Panc1 (cell line): ENCODE measurements around the gene IFT122. TPM values are rescaled to one million over a fixed set of nuclear protein-coding genes. Genes with fewer than 3 reads are reported as not detected.

ENCODE experiments used
- ATAC-seq: fragments of 200-7000 bp; cut with Tn5 transposase; 2 replicates; pipeline ENCODE4 v1.9.1; 2020; ENCODE audit warnings: mild to moderate bottlenecking, moderate library complexity
- BruUV-seq: library from RNA; stranded (reverse); fragments of 400-500 nt; replicated peaks from 2 replicates; lab custom pipeline; 2021; lab: Mats Ljungman, UMichigan
- CTCF ChIA-PET: fragments of 300-600 bp; sonication (Branson Sonifier 250); formaldehyde crosslinking; loops from one replicate; lab custom pipeline; 2022; ENCODE audit warnings: antibody characterized with exemption; lab: Charles Lee
- POLR2A ChIA-PET: fragments of 300-600 bp; sonication (Branson Sonifier 250); formaldehyde crosslinking; loops from one replicate; lab custom pipeline; 2022; ENCODE audit warnings: antibody characterized with exemption; lab: Charles Lee
- DNase-seq: peaks from one replicate; pipeline ENCODE4 v3.0.0-alpha.2; 2010; ENCODE audit warnings: low read depth, low spot score
- H3K27ac ChIP-seq: 2 replicates; pipeline ENCODE4 v1.5.1; 2011; ENCODE audit warnings: mild to moderate bottlenecking, low read length, inconsistent platforms
- H3K27me3 ChIP-seq: fragments of 200-500 bp; sonication (Bioruptor generic); 2 replicates; pipeline ENCODE4 v1.6.0; 2014; ENCODE audit warnings: low read length, inconsistent platforms; ENCODE audit not compliant: control insufficient read depth, insufficient read depth
- H3K36me3 ChIP-seq: fragments of 200-500 bp; sonication (Bioruptor generic); 2 replicates; pipeline ENCODE4 v1.5.1; 2014; ENCODE audit warnings: inconsistent platforms, mild to moderate bottlenecking, low read length, moderate library complexity; ENCODE audit not compliant: control insufficient read depth, insufficient read depth
- H3K4me1 ChIP-seq: 2 replicates; pipeline ENCODE4 v1.5.1; 2011; ENCODE audit warnings: inconsistent platforms, mild to moderate bottlenecking, low read length, moderate library complexity; ENCODE audit not compliant: control insufficient read depth, insufficient read depth
- H3K4me3 ChIP-seq, 2 experiments: 2 replicates each; pipeline ENCODE4 v1.5.1; 2011 to 2012; ENCODE audit warnings: low read depth in 2 of 2, low read length in 2 of 2, mild to moderate bottlenecking in 2 of 2, inconsistent platforms in 1 of 2, moderate library complexity in 1 of 2
- H3K9me3 ChIP-seq: fragments of 200-500 bp; sonication (Bioruptor generic); 2 replicates; pipeline ENCODE4 v1.5.1; 2014; ENCODE audit warnings: low read depth, mild to moderate bottlenecking, inconsistent platforms, low read length, moderate library complexity; ENCODE audit not compliant: control insufficient read depth, insufficient read depth
- POLR2AphosphoS5 ChIP-seq: IDR thresholded peaks from 2 replicates; pipeline ENCODE4 v1.6.1; 2012; ENCODE audit warnings: mild to moderate bottlenecking, low read depth, low read length, moderate library complexity
- SIN3A ChIP-seq: IDR thresholded peaks from 2 replicates; pipeline ENCODE4 v1.6.1; 2012; ENCODE audit warnings: low read depth, mild to moderate bottlenecking, low read length, moderate library complexity, borderline replicate concordance; ENCODE audit not compliant: insufficient read depth
- TCF7L2 ChIP-seq: IDR thresholded peaks from 2 replicates; pipeline ENCODE4 v1.6.1; 2011; ENCODE audit warnings: mild to moderate bottlenecking, low read depth, low read length, inconsistent platforms
- in situ Hi-C: cut with HindIII; loops from 2 replicates; pipeline ENCODE4 v1.10.0; 2016; ENCODE audit warnings: low sequenced_read_pairs, low pct_unique_long_range_greater_than_20kb
- intact Hi-C: fragments of 100-400 bp; cut with micrococcal nuclease; formaldehyde crosslinking; loops from one replicate; pipeline ENCODE4 v1.10.0; 2022; ENCODE audit not compliant: unreplicated experiment
- total RNA-seq: library from RNA; stranded (reverse); gene quantifications from one replicate; pipeline ENCODE4 v1.2.1, GENCODE V29; 2021; ENCODE audit not compliant: unreplicated experiment
- TF ChIP-seq, protein P1 (sequence below): fragments of 450-650 bp; IDR thresholded peaks from 2 replicates; pipeline ENCODE4 v1.5.1; 2017; ENCODE audit warnings: mild to moderate bottlenecking
- TF ChIP-seq, protein P2 (sequence below), 2 experiments: IDR thresholded peaks; 2 replicates each; pipeline ENCODE4 v1.6.1; 2011 to 2012; ENCODE audit warnings: low read depth in 2 of 2, control low read depth in 1 of 2, low read length in 1 of 2, mild to moderate bottlenecking in 1 of 2, moderate library complexity in 1 of 2; ENCODE audit not compliant: insufficient read depth in 1 of 2

IFT122 gene
- total RNA-seq, 1 experiment from 2014 or later: 52.4 TPM

DNA sequence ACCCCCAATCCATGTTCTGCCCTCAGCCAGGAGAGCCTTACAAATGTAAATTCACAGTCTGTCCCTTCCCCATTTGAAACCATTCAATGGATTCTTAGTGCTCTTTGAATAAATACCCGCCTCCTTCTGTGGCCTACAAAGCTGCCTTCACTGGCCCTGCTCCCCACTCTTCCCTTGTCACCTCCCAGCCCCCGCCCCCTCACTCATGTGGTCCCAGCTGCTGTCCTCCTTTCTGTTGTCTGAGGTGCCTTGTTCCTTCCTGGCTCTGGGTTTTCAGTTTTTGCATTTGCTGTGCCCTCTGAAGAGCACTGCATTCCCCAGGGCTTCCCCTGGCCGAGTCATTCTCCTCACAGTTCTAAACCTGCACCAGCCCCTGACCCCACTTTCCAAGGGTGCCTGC is 14.8 kb upstream of the IFT122 start:
- BruUV-seq: no TSS peak
- in situ Hi-C loops (no loop called here), intact Hi-C loops (no loop called here)
- Histone ChIP-seq H3K27me3 (no peaks in the 10 kb centered on the region), H3K4me3 (no peak overlapping the region), H3K9me3 (no peaks in the 10 kb centered on the region), H3K36me3 (no peaks in the 10 kb centered on the region), H3K27ac (no peak overlapping the region), H3K4me1 (peaks cover 11% of the 10 kb centered on the region)
- DNase-seq (no peak), ATAC-seq (no peak)
- TF ChIP-seq, protein P1, sequence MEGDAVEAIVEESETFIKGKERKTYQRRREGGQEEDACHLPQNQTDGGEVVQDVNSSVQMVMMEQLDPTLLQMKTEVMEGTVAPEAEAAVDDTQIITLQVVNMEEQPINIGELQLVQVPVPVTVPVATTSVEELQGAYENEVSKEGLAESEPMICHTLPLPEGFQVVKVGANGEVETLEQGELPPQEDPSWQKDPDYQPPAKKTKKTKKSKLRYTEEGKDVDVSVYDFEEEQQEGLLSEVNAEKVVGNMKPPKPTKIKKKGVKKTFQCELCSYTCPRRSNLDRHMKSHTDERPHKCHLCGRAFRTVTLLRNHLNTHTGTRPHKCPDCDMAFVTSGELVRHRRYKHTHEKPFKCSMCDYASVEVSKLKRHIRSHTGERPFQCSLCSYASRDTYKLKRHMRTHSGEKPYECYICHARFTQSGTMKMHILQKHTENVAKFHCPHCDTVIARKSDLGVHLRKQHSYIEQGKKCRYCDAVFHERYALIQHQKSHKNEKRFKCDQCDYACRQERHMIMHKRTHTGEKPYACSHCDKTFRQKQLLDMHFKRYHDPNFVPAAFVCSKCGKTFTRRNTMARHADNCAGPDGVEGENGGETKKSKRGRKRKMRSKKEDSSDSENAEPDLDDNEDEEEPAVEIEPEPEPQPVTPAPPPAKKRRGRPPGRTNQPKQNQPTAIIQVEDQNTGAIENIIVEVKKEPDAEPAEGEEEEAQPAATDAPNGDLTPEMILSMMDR: no peak
- TF ChIP-seq SIN3A (no peak), TCF7L2 (no peak), POLR2AphosphoS5 (no peak)
- TF ChIP-seq, protein P2, sequence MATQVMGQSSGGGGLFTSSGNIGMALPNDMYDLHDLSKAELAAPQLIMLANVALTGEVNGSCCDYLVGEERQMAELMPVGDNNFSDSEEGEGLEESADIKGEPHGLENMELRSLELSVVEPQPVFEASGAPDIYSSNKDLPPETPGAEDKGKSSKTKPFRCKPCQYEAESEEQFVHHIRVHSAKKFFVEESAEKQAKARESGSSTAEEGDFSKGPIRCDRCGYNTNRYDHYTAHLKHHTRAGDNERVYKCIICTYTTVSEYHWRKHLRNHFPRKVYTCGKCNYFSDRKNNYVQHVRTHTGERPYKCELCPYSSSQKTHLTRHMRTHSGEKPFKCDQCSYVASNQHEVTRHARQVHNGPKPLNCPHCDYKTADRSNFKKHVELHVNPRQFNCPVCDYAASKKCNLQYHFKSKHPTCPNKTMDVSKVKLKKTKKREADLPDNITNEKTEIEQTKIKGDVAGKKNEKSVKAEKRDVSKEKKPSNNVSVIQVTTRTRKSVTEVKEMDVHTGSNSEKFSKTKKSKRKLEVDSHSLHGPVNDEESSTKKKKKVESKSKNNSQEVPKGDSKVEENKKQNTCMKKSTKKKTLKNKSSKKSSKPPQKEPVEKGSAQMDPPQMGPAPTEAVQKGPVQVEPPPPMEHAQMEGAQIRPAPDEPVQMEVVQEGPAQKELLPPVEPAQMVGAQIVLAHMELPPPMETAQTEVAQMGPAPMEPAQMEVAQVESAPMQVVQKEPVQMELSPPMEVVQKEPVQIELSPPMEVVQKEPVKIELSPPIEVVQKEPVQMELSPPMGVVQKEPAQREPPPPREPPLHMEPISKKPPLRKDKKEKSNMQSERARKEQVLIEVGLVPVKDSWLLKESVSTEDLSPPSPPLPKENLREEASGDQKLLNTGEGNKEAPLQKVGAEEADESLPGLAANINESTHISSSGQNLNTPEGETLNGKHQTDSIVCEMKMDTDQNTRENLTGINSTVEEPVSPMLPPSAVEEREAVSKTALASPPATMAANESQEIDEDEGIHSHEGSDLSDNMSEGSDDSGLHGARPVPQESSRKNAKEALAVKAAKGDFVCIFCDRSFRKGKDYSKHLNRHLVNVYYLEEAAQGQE (IDR thresholded peaks at IDR 0.05; ENCODE audit: insufficient read depth in 1 of 2, low read depth in 2 of 2, low read length in 1 of 2): no peak
- ChIA-PET CTCF (no interaction called here), POLR2A (no interaction called here)

DNA sequence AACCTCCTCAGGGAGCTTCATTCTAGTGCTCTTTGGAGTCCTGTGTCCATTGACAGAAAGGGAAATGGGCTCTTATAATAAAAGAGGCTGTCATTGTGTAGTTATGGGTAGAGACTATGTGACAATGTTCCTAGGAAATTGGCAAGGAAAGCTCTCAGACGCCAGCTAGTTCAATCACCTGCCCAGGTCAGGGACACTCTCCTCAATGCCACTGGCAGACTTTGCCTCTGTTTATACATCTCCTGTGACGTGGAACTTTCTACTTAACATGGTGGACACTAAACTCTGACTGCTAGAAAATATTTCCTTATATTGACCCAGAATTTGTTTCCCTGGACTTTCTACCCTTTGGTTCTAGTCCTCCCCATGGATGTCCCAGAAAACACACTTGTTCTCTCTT is 14.4 kb upstream of the IFT122 start:
- Histone ChIP-seq H3K4me1 (peaks cover 11% of the 10 kb centered on the region), H3K36me3 (no peaks in the 10 kb centered on the region), H3K27ac (no peak overlapping the region), H3K9me3 (no peaks in the 10 kb centered on the region), H3K4me3 (no peak overlapping the region), H3K27me3 (no peaks in the 10 kb centered on the region)
- intact Hi-C loops: no loop called here
- in situ Hi-C loops: no loop called here
- POLR2A ChIA-PET: interaction anchor here (0.7 kb wide), 1 partner anchor 26 kb away, joined by 15 read pairs; no protein-coding TSS in a partner anchor
- CTCF ChIA-PET: no interaction called here
- TF ChIP-seq SIN3A: no peak
- TF ChIP-seq POLR2AphosphoS5: no peak
- TF ChIP-seq TCF7L2: no peak
- TF ChIP-seq, protein P1: no peak
- TF ChIP-seq, protein P2 (IDR thresholded peaks at IDR 0.05; ENCODE audit: insufficient read depth in 1 of 2, low read depth in 2 of 2, low read length in 1 of 2): no peak
- no peak for DNase-seq
- no TSS peak for BruUV-seq
- no peak for ATAC-seq
